ENCODE measurements around the gene TTN. TPM values are rescaled to one million over a fixed set of nuclear protein-coding genes. Genes with fewer than 3 reads are reported as not detected.

Gene TTN
- total RNA-seq, 1 experiment from 2014 or later: 0.05 TPM

- TF ChIP-seq ZBTB33 (IDR thresholded peaks at IDR 0.05; ENCODE audit: extremely low read depth, insufficient replicate concordance, low read length) (no peak), POLR2A (IDR thresholded peaks at IDR 0.05; ENCODE audit: borderline replicate concordance, extremely low read depth, insufficient read depth, insufficient read length) (no peak)
These were observed 23.2 kb upstream of the TTN start (continued) for GRCh38 chr2:178830451-178830850.

- Histone ChIP-seq H3K9ac (ENCODE audit: low read length) (no peak overlapping the region), H3K27ac (ENCODE audit: low read depth, low read length) (no peak overlapping the region), H4K20me1 (ENCODE audit: insufficient read depth) (no peaks in the 10 kb centered on the region), H3K4me3 (replicated peaks in 1 of 2; ENCODE audit: low read depth in 1 of 2, low read length in 2 of 2) (no peak overlapping the region), H3K36me3 (ENCODE audit: control insufficient read depth in 1 of 2, insufficient read depth in 2 of 2, low read length in 2 of 2) (no peaks in the 10 kb centered on the region), H3K79me2 (ENCODE audit: insufficient read depth, low read length) (no peaks in the 10 kb centered on the region), H3K4me2 (ENCODE audit: low read length) (no peak overlapping the region), H3K27me3 (ENCODE audit: insufficient read depth, low read length) (no peaks in the 10 kb centered on the region), H2AFZ (ENCODE audit: low read depth, low read length, poor library complexity, severe bottlenecking) (no peak overlapping the region), H3K4me1 (ENCODE audit: control insufficient read depth in 1 of 2, insufficient read depth in 2 of 2, low read length in 2 of 2) (no peaks in the 10 kb centered on the region), H3K9me3 (ENCODE audit: control insufficient read depth in 1 of 2, insufficient read depth in 1 of 2, low read depth in 1 of 2, low read length in 2 of 2) (no peaks in the 10 kb centered on the region), H3K9me2 (ENCODE audit: insufficient read depth) (no peaks in the 10 kb centered on the region)
- POLR2A ChIA-PET: no interaction called here
- BruUV-seq (replicated peaks): no TSS peak
- DNase-seq (ENCODE audit: low read depth, low spot score) (no peak), ATAC-seq (no peak)
- CTCF ChIA-PET: no interaction called here
- RAD21 ChIA-PET (ENCODE audit: low non-redundant PET in 1 of 2, low total read pairs in 2 of 2, uncharacterized antibody in 2 of 2, unreplicated experiment in 2 of 2): no interaction called here
- intact Hi-C loops (cut with micrococcal nuclease): no loop called here
- TF ChIP-seq EZH2 (IDR thresholded peaks at IDR 0.05) (no peak), SIN3A (IDR thresholded peaks at IDR 0.05; ENCODE audit: low read depth) (no peak), MAX (IDR thresholded peaks at IDR 0.05) (no peak), ZFX (IDR thresholded peaks at IDR 0.05) (no peak), FOSL1 (IDR thresholded peaks at IDR 0.05; ENCODE audit: low read depth) (no peak), SRF (IDR thresholded peaks at IDR 0.05; ENCODE audit: low read depth) (no peak), SP1 (IDR thresholded peaks at IDR 0.05; ENCODE audit: low read depth) (no peak), ZNF274 (IDR thresholded peaks at IDR 0.05; ENCODE audit: low read depth, low read length) (no peak), JUND (IDR thresholded peaks at IDR 0.05) (no peak), ZBTB33 (IDR thresholded peaks at IDR 0.05; ENCODE audit: extremely low read depth, insufficient replicate concordance, low read length) (no peak), CEBPB (IDR thresholded peaks at IDR 0.05; ENCODE audit: low read depth) (no peak), ELF1 (IDR thresholded peaks at IDR 0.05; ENCODE audit: borderline replicate concordance, low read depth) (no peak), POLR2A (IDR thresholded peaks at IDR 0.05; ENCODE audit: borderline replicate concordance, extremely low read depth, insufficient read depth, insufficient read length) (no peak)
These were observed 22.8 kb upstream of the TTN start for GRCh38 chr2:178829981-178830380.

Data from HCT116 (cell line).